Measurements from ENCODE around the gene SSBP2.

DNA sequence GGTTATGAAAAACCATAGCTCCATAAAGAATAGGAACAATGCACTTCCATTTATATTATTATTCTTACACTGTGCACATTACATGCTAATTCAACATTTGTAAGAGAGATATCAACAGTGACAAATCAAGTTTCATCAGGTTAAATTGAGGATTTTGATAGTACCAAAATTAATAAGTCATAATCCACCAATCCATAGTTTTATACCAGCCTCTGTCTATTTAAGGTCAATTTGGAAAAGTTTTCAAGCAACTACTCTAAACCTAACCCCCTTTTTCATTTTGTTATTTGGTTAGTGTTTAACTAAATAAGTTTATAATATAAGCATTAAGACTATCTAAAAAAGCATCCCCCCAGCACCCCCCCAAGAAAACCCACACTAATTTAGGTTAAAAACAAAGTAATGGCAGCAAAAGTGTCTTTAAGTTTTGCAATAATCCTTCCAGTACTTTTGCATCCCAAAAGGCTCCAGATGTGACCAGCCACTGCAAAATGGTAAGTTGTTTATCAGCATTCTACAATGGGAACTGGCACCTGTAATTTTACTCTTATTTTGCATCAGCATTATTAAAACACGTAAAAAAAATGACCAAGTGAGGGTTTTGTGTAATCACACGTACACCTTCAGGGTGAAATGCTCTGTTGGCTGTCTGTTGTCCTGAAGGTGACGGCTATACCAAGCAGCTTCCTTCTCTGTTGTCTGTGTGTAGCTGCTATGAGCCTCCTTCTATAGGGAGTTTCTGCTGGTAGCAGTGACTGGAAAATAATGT, 36.8 kb upstream of the SSBP2 start:
- TF ChIP-seq ZNF274 (IDR thresholded peaks at IDR 0.05; ENCODE audit: low read depth, low read length) (no peak), YY1 (IDR thresholded peaks at IDR 0.05; ENCODE audit: extremely low read depth, insufficient replicate concordance, low read depth, low read length) (no peak), EZH2phosphoT487 (IDR thresholded peaks at IDR 0.05; ENCODE audit: borderline replicate concordance) (no peak), POLR2A (IDR thresholded peaks at IDR 0.05; ENCODE audit: borderline replicate concordance, extremely low read depth, insufficient read depth, insufficient read length) (no peak), JUND (IDR thresholded peaks at IDR 0.05) (no peak), EZH2 (IDR thresholded peaks at IDR 0.05) (no peak), CEBPB (IDR thresholded peaks at IDR 0.05; ENCODE audit: low read depth) (peak; percentile 60), POLR2AphosphoS5 (IDR thresholded peaks at IDR 0.05; ENCODE audit: low read depth, low read length) (no peak)
- TF ChIP-seq, protein P1, sequence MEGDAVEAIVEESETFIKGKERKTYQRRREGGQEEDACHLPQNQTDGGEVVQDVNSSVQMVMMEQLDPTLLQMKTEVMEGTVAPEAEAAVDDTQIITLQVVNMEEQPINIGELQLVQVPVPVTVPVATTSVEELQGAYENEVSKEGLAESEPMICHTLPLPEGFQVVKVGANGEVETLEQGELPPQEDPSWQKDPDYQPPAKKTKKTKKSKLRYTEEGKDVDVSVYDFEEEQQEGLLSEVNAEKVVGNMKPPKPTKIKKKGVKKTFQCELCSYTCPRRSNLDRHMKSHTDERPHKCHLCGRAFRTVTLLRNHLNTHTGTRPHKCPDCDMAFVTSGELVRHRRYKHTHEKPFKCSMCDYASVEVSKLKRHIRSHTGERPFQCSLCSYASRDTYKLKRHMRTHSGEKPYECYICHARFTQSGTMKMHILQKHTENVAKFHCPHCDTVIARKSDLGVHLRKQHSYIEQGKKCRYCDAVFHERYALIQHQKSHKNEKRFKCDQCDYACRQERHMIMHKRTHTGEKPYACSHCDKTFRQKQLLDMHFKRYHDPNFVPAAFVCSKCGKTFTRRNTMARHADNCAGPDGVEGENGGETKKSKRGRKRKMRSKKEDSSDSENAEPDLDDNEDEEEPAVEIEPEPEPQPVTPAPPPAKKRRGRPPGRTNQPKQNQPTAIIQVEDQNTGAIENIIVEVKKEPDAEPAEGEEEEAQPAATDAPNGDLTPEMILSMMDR (IDR thresholded peaks at IDR 0.05 in 2 of 3, conservative IDR thresholded peaks at IDR 0.05 in 1 of 3; ENCODE audit: borderline replicate concordance in 1 of 3, insufficient read depth in 1 of 3, low read depth in 2 of 3, low read length in 2 of 3) = no peak
- TF ChIP-seq, protein P2, sequence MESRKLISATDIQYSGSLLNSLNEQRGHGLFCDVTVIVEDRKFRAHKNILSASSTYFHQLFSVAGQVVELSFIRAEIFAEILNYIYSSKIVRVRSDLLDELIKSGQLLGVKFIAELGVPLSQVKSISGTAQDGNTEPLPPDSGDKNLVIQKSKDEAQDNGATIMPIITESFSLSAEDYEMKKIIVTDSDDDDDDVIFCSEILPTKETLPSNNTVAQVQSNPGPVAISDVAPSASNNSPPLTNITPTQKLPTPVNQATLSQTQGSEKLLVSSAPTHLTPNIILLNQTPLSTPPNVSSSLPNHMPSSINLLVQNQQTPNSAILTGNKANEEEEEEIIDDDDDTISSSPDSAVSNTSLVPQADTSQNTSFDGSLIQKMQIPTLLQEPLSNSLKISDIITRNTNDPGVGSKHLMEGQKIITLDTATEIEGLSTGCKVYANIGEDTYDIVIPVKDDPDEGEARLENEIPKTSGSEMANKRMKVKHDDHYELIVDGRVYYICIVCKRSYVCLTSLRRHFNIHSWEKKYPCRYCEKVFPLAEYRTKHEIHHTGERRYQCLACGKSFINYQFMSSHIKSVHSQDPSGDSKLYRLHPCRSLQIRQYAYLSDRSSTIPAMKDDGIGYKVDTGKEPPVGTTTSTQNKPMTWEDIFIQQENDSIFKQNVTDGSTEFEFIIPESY (IDR thresholded peaks at IDR 0.05; ENCODE audit: extremely low read depth, insufficient replicate concordance, low read length) = no peak
- TF ChIP-seq, protein P3, sequence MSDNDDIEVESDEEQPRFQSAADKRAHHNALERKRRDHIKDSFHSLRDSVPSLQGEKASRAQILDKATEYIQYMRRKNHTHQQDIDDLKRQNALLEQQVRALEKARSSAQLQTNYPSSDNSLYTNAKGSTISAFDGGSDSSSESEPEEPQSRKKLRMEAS (IDR thresholded peaks at IDR 0.05) = no peak
- TF ChIP-seq, protein P4, sequence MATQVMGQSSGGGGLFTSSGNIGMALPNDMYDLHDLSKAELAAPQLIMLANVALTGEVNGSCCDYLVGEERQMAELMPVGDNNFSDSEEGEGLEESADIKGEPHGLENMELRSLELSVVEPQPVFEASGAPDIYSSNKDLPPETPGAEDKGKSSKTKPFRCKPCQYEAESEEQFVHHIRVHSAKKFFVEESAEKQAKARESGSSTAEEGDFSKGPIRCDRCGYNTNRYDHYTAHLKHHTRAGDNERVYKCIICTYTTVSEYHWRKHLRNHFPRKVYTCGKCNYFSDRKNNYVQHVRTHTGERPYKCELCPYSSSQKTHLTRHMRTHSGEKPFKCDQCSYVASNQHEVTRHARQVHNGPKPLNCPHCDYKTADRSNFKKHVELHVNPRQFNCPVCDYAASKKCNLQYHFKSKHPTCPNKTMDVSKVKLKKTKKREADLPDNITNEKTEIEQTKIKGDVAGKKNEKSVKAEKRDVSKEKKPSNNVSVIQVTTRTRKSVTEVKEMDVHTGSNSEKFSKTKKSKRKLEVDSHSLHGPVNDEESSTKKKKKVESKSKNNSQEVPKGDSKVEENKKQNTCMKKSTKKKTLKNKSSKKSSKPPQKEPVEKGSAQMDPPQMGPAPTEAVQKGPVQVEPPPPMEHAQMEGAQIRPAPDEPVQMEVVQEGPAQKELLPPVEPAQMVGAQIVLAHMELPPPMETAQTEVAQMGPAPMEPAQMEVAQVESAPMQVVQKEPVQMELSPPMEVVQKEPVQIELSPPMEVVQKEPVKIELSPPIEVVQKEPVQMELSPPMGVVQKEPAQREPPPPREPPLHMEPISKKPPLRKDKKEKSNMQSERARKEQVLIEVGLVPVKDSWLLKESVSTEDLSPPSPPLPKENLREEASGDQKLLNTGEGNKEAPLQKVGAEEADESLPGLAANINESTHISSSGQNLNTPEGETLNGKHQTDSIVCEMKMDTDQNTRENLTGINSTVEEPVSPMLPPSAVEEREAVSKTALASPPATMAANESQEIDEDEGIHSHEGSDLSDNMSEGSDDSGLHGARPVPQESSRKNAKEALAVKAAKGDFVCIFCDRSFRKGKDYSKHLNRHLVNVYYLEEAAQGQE (IDR thresholded peaks at IDR 0.05; ENCODE audit: low read depth) = no peak

Measured in HCT116 (cell line).